ENCODE data around the gene RNF144A.

Gene RNF144A

GRCh38 chr2:7030810-7031209 lies 113.6 kb downstream of the RNF144A start:
- Histone ChIP-seq H3K9me2 (replicated peaks; ENCODE audit: low read depth, low read length) (no peaks in the 10 kb centered on the region), H3K9ac (ENCODE audit: low read depth, low read length, poor library complexity, severe bottlenecking) (no peak overlapping the region), H3K4me2 (ENCODE audit: low read depth, low read length, poor library complexity, severe bottlenecking) (no peak overlapping the region), H3K79me2 (ENCODE audit: insufficient read depth, low read length) (no peaks in the 10 kb centered on the region), H3K9me3 (ENCODE audit: insufficient read depth, low read depth, low read length) (no peaks in the 10 kb centered on the region), H3K4me3 (ENCODE audit: low read length, poor library complexity, severe bottlenecking) (no peak overlapping the region), H3K4me1 (ENCODE audit: insufficient read depth, low read length, poor library complexity, severe bottlenecking) (no peaks in the 10 kb centered on the region), H2AFZ (ENCODE audit: low read length) (no peak overlapping the region), H3K36me3 (ENCODE audit: insufficient read depth, low read length) (no peaks in the 10 kb centered on the region; the same call in 1 of the 2 replicates), H3F3A (ENCODE audit: low read depth) (no peaks in the 10 kb centered on the region), H4K20me1 (ENCODE audit: insufficient read depth, low read length, poor library complexity, severe bottlenecking) (no peaks in the 10 kb centered on the region), H3K27me3 (ENCODE audit: insufficient read depth, low read length, poor library complexity, severe bottlenecking) (no peaks in the 10 kb centered on the region)
- TF ChIP-seq EZH2phosphoT487 (IDR thresholded peaks at IDR 0.05; ENCODE audit: borderline replicate concordance) (no peak), CTCF (conservative IDR thresholded peaks at IDR 0.05; ENCODE audit: low read length) (no peak)

- Histone ChIP-seq H3K9me3 (ENCODE audit: insufficient read depth, low read depth, low read length) (no peaks in the 10 kb centered on the region), H3K27me3 (ENCODE audit: insufficient read depth, low read length, poor library complexity, severe bottlenecking) (no peaks in the 10 kb centered on the region), H3K79me2 (ENCODE audit: insufficient read depth, low read length) (no peaks in the 10 kb centered on the region), H3K9ac (ENCODE audit: low read depth, low read length, poor library complexity, severe bottlenecking) (no peak overlapping the region), H3K36me3 (ENCODE audit: insufficient read depth, low read length) (no peaks in the 10 kb centered on the region; the same call in 1 of the 2 replicates), H3K4me1 (ENCODE audit: insufficient read depth, low read length, poor library complexity, severe bottlenecking) (no peaks in the 10 kb centered on the region), H3K4me3 (ENCODE audit: low read length, poor library complexity, severe bottlenecking) (no peak overlapping the region), H3K9me2 (replicated peaks; ENCODE audit: low read depth, low read length) (no peaks in the 10 kb centered on the region), H4K20me1 (ENCODE audit: insufficient read depth, low read length, poor library complexity, severe bottlenecking) (no peaks in the 10 kb centered on the region), H2AFZ (ENCODE audit: low read length) (no peak overlapping the region), H3F3A (ENCODE audit: low read depth) (no peaks in the 10 kb centered on the region), H3K4me2 (ENCODE audit: low read depth, low read length, poor library complexity, severe bottlenecking) (no peak overlapping the region)
- TF ChIP-seq EZH2phosphoT487 (IDR thresholded peaks at IDR 0.05; ENCODE audit: borderline replicate concordance) (no peak), CTCF (conservative IDR thresholded peaks at IDR 0.05; ENCODE audit: low read length) (no peak)
Observed at GRCh38 chr2:7031547-7032245, 114.5 kb downstream of the RNF144A start.

GRCh38 chr2:7032371-7032770 lies 115.2 kb downstream of the RNF144A start:
- no peaks in the 10 kb centered on the region for H3F3A ChIP-seq (ENCODE audit: low read depth)
- TF ChIP-seq CTCF (conservative IDR thresholded peaks at IDR 0.05; ENCODE audit: low read length) (no peak), EZH2phosphoT487 (IDR thresholded peaks at IDR 0.05; ENCODE audit: borderline replicate concordance) (no peak)
- H3K9me3 ChIP-seq (ENCODE audit: insufficient read depth, low read depth, low read length) = no peaks in the 10 kb centered on the region
- H3K36me3 ChIP-seq (ENCODE audit: insufficient read depth, low read length) = no peaks in the 10 kb centered on the region; the same call in 1 of the 2 replicates
- H3K4me1 ChIP-seq (ENCODE audit: insufficient read depth, low read length, poor library complexity, severe bottlenecking) = no peaks in the 10 kb centered on the region
- no peaks in the 10 kb centered on the region for H4K20me1 ChIP-seq (ENCODE audit: insufficient read depth, low read length, poor library complexity, severe bottlenecking)
- H3K9ac ChIP-seq (ENCODE audit: low read depth, low read length, poor library complexity, severe bottlenecking) = no peak overlapping the region
- H3K4me2 ChIP-seq (ENCODE audit: low read depth, low read length, poor library complexity, severe bottlenecking) = no peak overlapping the region
- H3K4me3 ChIP-seq (ENCODE audit: low read length, poor library complexity, severe bottlenecking) = no peak overlapping the region
- no peak overlapping the region for H2AFZ ChIP-seq (ENCODE audit: low read length)
- H3K79me2 ChIP-seq (ENCODE audit: insufficient read depth, low read length) = no peaks in the 10 kb centered on the region
- H3K27me3 ChIP-seq (ENCODE audit: insufficient read depth, low read length, poor library complexity, severe bottlenecking) = no peaks in the 10 kb centered on the region
- H3K9me2 ChIP-seq (replicated peaks; ENCODE audit: low read depth, low read length) = no peaks in the 10 kb centered on the region
